IPS-20b (cell line): ENCODE measurements around the gene SENP2.

Experiments used
- H3K27ac ChIP-seq: one replicate; pipeline ENCODE4 v1.5.1; 2013; ENCODE audit warnings: low read length
- H3K27me3 ChIP-seq: 2 replicates; pipeline ENCODE4 v1.6.1; 2013; ENCODE audit warnings: mild to moderate bottlenecking, low read length, inconsistent platforms; ENCODE audit not compliant: insufficient read depth
- H3K36me3 ChIP-seq: 2 replicates; pipeline ENCODE4 v1.6.1; 2013; ENCODE audit warnings: low read depth, mild to moderate bottlenecking, inconsistent platforms, low read length, moderate library complexity; ENCODE audit not compliant: insufficient read depth
- H3K4me1 ChIP-seq: 2 replicates; pipeline ENCODE4 v1.6.1; 2013; ENCODE audit warnings: mild to moderate bottlenecking, control low read depth, inconsistent platforms, low read length, moderate library complexity; ENCODE audit not compliant: insufficient read depth
- H3K4me3 ChIP-seq: 2 replicates; pipeline ENCODE4 v1.5.1; 2013; ENCODE audit warnings: mild to moderate bottlenecking, low read length, inconsistent platforms
- H3K9ac ChIP-seq: 2 replicates; pipeline ENCODE4 v1.6.1; 2013; ENCODE audit warnings: low read depth, mild to moderate bottlenecking, inconsistent platforms, low read length, moderate library complexity
- H3K9me3 ChIP-seq: 2 replicates; pipeline ENCODE4 v1.6.1; 2013; ENCODE audit warnings: mild to moderate bottlenecking, low read depth, low read length, inconsistent platforms; ENCODE audit not compliant: insufficient read depth

The SENP2 gene

DNA sequence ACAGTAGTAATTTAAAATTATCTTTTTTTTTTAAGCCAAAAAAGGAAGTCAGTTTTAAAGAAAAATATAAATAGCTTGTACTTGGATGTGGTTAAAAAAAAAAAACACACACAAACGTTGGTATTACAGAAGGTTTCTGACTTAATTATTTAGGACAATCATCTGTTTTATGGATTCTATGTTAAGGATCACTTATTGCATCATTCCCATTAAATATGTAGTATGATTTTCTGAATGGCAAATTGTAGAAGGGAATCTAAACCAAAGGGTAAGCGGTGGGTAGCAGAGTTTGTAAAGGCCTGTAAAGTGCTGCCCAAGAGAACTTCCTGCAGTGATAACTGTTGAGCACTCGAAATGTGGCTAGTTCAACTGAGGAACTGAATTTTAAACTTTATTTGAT lies 8.0 kb downstream of the SENP2 start:
- Histone ChIP-seq H3K36me3 (peaks cover 48% of the 10 kb centered on the region), H3K9ac (no peak overlapping the region), H3K9me3 (no peaks in the 10 kb centered on the region), H3K27ac (no peak overlapping the region), H3K4me3 (no peak overlapping the region), H3K27me3 (no peaks in the 10 kb centered on the region), H3K4me1 (no peaks in the 10 kb centered on the region)

DNA sequence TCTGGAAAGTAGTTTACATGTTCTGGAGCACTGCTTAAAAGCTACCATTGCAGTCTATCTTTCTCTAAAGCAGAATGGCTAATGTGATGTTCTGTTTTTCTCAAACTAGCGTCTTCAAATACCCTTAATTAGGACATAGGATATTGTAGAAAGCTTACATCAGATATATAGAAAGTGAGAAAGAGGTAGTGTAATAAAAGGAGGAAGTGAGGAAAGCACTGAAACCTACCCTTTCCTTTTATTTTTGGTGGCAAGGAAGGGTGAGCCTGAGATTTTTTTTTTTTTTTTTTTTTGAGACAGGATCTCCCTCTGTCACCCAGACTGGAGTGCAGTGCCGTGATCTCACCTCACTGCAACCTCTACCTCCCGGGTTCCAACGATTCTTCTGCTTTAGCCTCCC lies 9.4 kb downstream of the SENP2 start:
- Histone ChIP-seq H3K4me1 (no peaks in the 10 kb centered on the region), H3K27ac (no peak overlapping the region), H3K9me3 (no peaks in the 10 kb centered on the region), H3K27me3 (no peaks in the 10 kb centered on the region), H3K4me3 (no peak overlapping the region), H3K36me3 (peaks cover 60% of the 10 kb centered on the region), H3K9ac (no peak overlapping the region)

DNA sequence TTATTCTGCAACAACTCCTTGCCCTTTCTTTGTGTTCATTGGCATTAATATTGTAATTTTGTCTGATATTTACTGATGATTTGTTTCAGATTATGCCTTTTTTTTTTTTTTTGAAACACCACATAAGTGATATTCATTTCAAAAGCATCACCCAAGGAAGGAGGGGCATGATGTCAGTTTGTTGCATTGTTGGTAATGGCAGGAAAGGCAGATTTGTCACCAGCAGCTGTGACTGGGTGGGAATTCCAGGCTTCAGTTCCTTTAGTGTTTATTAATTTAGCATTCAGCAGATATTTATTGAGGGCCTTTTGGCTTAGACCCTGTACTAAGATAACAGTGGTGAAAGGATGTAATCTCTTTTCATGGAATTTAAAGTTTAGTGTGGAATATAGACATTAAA lies 19.5 kb downstream of the SENP2 start:
- Histone ChIP-seq H3K9ac (no peak overlapping the region), H3K36me3 (peaks cover 92% of the 10 kb centered on the region), H3K27me3 (no peaks in the 10 kb centered on the region), H3K9me3 (no peaks in the 10 kb centered on the region), H3K4me1 (no peaks in the 10 kb centered on the region), H3K4me3 (no peak overlapping the region), H3K27ac (no peak overlapping the region)

DNA sequence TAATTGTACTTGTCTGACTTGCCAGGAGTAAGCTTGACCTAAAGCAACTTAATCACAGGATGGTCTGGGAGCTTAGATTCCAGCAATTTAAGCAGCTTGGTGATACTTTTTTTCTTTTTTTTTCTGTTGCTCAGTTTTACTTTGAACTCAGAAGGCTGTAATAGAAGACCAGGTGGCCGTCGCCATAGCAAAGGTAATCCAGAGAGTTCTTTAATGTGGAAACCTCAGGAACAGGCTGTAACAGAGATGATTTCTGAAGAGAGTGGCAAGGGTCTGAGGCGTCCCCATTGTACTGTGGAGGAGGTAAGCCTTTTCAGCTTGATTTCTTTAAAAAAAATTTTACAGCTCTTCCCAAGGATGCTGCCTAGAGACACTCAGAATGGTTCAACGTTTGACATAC lies 20.1 kb downstream of the SENP2 start:
- peaks cover 91% of the 10 kb centered on the region for H3K36me3 ChIP-seq
- H3K9me3 ChIP-seq, result no peaks in the 10 kb centered on the region
- no peak overlapping the region for H3K9ac ChIP-seq
- no peak overlapping the region for H3K4me3 ChIP-seq
- H3K4me1 ChIP-seq, result no peaks in the 10 kb centered on the region
- no peak overlapping the region for H3K27ac ChIP-seq
- no peaks in the 10 kb centered on the region for H3K27me3 ChIP-seq

DNA sequence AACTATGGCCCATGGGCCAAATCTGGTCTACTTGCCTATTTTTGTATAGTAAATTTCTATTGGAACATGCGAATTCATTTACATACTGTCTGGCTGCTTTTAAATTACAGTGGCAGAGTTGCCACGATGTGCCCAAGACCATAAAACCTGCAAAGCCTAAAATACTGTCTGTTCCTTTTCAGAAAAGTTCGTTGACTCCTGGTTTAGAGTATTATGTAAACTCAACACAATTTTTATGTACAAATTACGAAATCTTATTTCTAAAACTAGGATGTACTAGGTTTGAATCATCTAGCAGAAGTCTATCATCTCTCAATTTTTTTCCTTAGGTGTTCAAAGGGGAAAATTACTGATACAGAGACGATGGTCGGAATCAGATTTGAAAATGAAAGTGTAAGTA lies 26.9 kb downstream of the SENP2 start:
- Histone ChIP-seq H3K9me3 (no peaks in the 10 kb centered on the region), H3K4me3 (no peak overlapping the region), H3K27ac (no peak overlapping the region), H3K27me3 (no peaks in the 10 kb centered on the region), H3K4me1 (no peaks in the 10 kb centered on the region), H3K36me3 (peaks cover 88% of the 10 kb centered on the region), H3K9ac (no peak overlapping the region)

DNA sequence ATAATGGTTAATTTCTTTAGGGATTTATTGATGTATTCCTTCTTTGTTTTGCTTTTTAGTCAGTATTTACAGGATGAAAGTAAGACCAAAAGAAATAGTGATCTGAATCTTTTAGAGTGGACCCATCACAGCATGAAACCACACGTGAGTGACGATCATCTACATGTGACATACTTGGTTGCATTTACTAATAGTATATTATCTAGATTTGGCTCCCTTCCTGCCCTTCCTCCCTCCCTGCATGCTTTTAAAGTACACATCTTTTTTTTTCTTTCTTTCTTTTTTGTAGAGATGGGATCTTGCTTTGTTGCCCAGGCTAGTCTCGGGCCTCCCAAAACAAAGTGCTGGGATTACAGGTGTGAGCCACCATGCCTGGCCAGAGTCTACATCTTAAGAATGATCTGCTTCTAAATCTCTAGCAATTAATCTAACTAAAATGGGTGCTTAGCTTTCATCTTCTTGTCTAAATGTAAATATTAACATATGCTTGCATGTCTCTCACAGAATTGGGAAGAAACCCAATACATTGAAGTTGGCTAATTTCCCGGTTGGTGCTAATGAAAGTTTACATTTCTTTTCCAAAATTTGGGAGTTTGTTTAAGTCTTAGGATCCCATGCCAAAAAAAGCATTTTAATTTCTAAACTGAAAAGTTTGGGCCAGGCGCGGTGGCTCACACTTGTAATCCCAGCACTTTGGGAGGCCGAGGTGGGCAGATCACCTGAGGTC lies 38.0 kb downstream of the SENP2 start:
- Histone ChIP-seq H3K36me3 (peaks cover 75% of the 10 kb centered on the region), H3K4me3 (no peak overlapping the region), H3K4me1 (no peaks in the 10 kb centered on the region), H3K27ac (no peak overlapping the region), H3K27me3 (no peaks in the 10 kb centered on the region), H3K9ac (no peak overlapping the region), H3K9me3 (no peaks in the 10 kb centered on the region)

DNA sequence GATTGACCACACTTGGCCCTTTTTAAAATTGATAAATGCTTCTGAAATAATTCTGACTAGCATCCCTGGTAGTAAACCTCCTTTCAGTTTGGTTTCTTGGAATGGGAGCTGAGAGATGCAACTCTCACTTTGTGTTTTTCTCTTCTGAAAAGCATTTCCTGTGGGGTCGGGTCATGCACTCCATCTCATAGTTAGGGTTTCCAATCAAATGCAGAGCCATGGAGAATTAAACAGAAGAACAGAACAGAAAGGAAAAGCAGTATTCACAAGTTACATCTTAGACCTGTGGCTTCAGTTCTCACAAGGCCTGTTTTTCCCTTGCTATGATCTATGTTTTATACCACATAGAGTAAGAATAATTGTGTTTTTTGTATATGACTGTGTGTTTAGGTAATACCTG lies 39.7 kb downstream of the SENP2 start:
- Histone ChIP-seq H3K9ac (no peak overlapping the region), H3K36me3 (peaks cover 84% of the 10 kb centered on the region)

DNA sequence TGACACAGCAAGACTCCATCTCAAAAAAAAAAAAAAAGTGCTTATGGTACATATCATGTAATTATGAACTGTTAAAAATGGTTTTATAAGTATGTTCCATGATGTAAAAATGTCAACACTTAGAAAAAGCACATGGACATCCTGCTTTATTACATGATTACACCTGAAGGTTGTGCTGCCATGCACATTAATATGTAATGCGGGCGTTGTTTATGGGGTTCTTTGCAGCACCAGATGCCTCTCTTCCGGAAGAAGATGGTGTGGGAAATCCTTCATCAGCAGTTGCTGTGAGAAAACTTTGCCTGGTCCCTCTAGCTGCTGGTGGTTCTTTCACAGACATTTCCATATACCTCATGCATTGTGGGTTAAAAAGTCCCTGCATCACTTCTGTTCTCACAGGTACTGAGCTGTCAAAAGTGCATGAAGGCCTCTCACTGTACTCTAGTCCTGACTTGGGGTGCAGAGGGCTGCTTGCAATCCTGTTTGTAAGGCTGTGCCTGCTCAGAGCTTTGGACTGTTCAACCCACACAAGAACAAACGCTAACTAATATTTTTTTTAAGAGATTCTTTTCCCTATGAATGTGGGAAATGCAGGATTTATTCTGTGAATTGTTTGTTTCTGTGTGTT lies 43.6 kb downstream of the SENP2 start:
- Histone ChIP-seq H3K9me3 (no peaks in the 10 kb centered on the region), H3K36me3 (peaks cover 62% of the 10 kb centered on the region), H3K4me1 (no peaks in the 10 kb centered on the region), H3K27ac (no peak overlapping the region), H3K27me3 (no peaks in the 10 kb centered on the region), H3K9ac (no peak overlapping the region), H3K4me3 (no peak overlapping the region)

More for the DNA sequence above, 39.7 kb downstream of the SENP2 start:
- Histone ChIP-seq H3K4me3 (no peak overlapping the region), H3K9me3 (no peaks in the 10 kb centered on the region), H3K27ac (no peak overlapping the region), H3K4me1 (no peaks in the 10 kb centered on the region), H3K27me3 (no peaks in the 10 kb centered on the region)

DNA sequence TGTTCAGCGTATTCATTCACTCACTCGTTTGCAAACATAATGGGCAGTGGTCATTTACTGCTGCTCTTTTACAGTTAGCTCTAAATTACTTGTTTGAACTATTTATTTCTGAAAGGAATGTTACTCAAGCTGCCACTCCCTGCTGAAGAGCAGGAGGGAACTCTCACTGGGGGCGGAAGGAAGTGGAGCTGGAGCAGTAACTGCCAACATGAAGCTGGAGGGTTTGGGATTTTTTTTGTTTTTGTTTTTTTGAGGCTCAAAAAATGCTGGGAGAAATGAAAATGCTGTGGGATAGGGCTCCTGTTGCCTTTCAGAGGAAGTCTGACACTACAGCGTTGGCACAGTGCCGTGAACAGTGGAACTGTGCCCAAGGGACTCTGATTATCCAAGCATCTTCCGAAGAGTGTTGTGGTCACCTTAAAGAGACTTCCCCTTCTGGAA lies 44.1 kb downstream of the SENP2 start:
- no peak overlapping the region for H3K9ac ChIP-seq
- H3K27me3 ChIP-seq, result no peaks in the 10 kb centered on the region
- no peaks in the 10 kb centered on the region for H3K4me1 ChIP-seq
- no peaks in the 10 kb centered on the region for H3K9me3 ChIP-seq
- no peak overlapping the region for H3K27ac ChIP-seq
- H3K36me3 ChIP-seq, result peaks cover 58% of the 10 kb centered on the region
- H3K4me3 ChIP-seq, result no peak overlapping the region

DNA sequence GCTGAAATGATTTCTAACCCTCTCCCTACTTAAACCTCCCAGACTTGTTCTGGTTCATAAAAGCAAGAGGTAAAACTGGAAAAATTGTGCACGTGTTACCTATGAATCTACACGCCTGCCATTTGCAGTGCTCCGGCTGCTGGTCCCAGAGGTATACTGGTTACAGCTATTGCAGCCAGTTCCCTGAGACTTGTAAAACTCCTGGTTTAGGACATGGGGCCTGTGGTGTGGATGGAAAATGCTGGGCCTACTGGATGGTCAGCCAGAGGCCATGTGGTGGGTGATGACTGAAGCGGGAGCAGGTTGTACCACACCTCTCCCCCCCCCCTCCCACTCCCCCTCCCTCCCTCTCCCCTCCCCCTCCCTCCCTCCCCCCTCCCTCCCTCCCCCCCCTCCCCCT lies 45.0 kb downstream of the SENP2 start:
- H3K4me3 ChIP-seq, result no peak overlapping the region
- H3K27me3 ChIP-seq, result no peaks in the 10 kb centered on the region
- H3K27ac ChIP-seq, result no peak overlapping the region
- peaks cover 49% of the 10 kb centered on the region for H3K36me3 ChIP-seq
- no peaks in the 10 kb centered on the region for H3K4me1 ChIP-seq
- no peaks in the 10 kb centered on the region for H3K9me3 ChIP-seq
- H3K9ac ChIP-seq, result no peak overlapping the region

DNA sequence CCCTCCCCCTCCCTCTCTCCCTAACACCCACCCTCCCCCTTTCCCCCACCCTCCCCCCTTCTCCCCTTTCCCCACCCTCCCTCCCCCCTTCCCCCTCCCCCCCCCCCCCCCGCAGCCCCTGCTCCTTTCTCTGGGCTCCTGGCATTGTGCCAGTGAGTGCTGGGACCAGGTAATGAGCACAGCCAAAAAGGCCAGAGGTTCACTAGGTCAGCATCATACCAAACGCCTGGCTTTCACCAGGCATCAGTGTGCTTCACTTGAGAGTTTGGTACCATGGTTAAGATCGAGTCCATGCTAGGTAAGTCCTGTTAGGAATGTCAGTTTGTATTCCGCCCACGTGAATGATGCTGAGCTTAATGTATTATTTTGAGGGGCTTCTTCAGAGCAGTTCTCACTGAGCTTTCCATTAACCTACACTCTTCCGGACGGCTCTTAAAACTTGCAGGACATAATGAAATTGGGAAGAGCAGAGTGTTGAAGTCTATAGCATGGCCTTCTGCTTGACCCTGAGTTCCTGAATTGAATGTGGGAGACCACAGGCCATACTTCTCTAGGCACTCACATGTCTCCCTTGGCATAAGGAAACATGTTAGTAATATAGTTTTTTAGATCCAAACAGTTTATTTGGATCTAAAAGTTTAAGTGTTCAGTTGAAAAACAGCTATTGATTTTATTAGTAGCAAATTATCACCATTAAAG lies 45.6 kb downstream of the SENP2 start:
- H3K27ac ChIP-seq, result no peak overlapping the region
- H3K27me3 ChIP-seq, result no peaks in the 10 kb centered on the region
- H3K36me3 ChIP-seq, result peaks cover 47% of the 10 kb centered on the region
- no peaks in the 10 kb centered on the region for H3K4me1 ChIP-seq
- no peak overlapping the region for H3K4me3 ChIP-seq
- no peak overlapping the region for H3K9ac ChIP-seq
- H3K9me3 ChIP-seq, result no peaks in the 10 kb centered on the region

DNA sequence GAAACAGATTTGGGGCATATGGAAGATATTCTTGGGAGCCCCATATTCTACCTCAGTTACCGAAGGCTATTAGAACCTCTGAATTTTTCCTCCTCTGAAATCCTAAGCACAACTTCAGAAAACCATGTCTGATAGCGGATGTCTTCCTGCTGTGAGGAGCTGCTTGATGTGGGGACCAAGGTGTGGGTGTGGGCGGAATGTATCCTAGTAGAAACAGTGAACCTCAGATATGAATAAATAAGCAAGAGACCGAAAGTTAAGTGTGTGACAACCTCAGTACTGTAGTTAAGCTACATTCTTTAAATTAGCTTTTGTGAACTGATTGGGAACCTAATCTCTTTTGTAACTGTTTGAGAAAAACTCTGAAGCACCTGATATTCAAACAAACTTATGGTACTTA lies 46.9 kb downstream of the SENP2 start:
- Histone ChIP-seq H3K36me3 (peaks cover 34% of the 10 kb centered on the region), H3K4me1 (no peaks in the 10 kb centered on the region), H3K27ac (no peak overlapping the region), H3K27me3 (no peaks in the 10 kb centered on the region), H3K9me3 (no peaks in the 10 kb centered on the region), H3K9ac (no peak overlapping the region), H3K4me3 (no peak overlapping the region)
